ENCODE measurements around the gene UFC1.

The UFC1 gene

DNA sequence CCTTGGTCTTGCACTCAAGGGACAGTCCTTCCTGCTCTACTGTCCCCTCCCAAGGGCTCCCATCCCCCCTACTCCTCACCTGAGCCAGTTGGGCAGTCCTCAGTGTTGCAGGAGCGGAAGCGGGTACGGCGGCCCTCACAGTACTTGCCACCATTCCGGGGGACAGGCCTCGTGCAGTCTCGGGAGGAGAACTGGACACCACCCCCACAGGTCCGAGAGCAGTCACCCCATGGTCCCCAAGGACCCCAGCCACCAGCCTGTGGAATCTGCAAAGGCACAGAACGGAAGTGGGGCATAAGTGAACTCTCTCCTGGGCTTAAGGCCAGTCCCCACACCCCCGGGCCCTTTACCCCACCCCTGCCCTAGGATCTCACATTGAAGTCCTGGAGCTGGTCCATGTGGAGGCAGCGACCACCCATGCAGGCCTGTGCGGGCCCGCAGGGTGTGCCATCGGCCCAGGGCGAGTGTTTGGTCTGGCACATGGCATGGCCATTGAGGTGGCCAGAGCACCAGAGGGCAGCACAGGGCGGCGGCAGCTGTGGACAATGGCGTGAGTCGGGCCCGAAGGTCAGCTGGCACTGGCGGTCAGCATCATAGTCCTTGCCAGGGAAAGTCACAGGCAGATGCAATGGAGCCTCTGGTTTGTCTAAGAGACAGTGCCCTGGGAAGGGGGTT lies 39.9 kb downstream of the UFC1 start:
- DNase-seq (ENCODE audit: low spot score) = peak; percentile 91

DNA sequence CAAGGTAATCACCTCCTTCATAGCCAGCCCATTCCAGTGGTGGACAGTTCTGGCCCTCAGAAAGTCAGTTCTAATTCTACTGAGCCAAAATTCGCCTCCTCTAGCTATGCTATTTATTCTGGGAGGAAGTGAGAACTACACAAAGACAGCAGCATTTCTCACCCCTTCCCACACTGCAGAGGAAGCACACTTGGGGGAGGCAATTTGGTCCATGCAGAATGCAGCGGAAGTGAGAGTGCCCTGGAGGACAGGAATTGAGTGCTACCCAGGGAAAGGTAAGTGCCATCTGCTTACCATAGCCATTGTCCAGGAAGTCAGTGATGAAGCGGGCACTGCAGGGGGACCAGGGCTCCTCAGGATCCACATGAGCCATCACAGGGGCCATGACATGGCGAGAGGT lies 41.4 kb downstream of the UFC1 start:
- DNase-seq (ENCODE audit: low spot score) = no peak

DNA sequence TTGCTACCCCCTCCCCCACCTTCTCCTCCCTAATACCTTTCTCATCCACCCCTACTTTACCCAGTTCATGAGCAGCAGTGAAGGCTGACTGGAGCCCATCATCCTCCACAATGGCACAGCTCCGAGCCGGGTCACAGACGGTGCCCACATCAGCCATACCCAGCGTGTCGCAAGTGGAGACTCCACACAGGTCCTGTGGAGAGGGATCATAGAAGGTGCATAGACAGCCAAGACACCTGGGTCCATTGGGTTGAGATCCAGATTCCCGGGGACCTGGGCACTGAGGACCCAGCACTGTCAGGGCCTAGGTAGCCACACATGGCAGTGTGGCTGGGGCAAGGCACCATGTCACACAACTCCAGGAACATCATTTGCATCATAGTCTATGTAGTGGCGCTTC lies 42.3 kb downstream of the UFC1 start:
- DNase-seq (ENCODE audit: low spot score) = no peak

DNA sequence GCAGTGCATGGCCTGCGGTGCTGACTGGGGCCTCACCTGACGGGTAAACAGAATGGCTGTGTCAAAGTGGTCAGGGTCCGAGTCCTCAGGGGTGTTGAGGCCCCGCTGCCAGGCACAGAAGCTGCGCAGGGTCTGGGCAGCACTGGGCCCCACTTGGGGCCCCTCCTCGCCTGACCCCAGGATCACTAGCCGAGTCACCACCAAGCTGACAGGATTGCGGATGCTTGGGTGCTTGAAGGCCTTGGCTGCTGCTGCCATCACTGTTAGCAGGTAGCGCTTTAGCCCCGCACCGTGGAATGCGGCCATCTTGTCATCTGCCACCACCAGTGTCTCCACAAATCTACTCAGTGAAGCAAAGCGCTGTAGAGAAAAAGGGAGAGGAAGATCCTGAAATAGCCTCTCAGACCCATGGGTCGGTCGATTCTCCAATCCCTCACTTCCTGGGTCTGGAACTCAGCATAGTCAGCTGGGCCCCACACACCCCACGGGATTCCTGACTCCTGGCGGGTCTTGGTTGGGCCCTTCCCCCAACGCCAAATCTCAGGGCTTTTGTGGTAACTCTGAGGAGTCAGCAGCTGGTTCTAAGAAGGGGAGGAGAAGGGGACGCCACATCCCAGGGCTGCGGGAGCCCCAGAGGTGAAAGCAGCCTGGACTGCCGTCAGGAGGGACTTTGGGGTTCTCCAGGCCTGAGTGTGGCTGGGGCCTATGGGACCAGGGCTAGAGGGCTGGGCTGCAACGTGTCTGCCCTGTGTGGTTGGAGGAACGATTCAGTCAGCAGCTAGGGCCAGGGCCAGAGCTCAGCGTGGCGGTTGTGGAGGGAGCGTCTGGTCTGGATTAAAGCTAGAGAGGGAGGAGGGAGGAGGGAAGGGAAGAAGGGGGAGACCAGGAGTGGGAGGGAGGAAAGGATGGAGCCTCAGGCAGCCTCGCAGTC lies 43.0 kb downstream of the UFC1 start:
- no peak for DNase-seq (ENCODE audit: low spot score)

DNA sequence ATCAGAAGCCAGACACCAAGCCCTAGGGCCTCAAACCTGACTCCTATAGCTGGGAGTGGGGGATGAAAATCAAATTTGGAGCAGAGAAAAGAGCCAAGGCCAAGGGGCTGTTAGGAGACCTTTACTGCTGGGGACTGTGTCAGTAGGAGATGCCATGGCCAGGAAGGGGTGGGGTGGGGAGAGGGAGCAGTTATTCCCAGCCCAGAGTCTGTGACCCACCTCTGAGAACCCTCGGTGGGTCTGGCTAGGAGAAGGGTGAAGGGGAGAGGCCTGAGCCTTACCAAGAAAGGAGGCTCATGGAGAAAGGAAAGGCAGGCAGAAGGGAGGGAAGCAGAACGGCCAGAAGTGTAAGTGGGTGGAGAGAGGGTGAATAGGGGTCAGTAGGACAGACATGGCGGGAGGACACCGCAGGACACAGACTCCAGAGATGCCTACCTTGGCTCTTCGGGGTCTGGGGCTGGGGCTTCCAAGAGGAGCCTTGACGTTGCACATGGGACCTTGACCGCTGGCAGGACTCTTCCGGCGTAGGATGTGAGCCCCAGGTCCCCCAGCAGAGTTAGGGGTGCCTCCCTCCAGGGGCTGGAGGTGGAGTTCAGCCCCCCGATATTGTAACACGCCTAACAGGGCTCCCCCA lies 43.9 kb downstream of the UFC1 start:
- no peak for DNase-seq (ENCODE audit: low spot score)

DNA sequence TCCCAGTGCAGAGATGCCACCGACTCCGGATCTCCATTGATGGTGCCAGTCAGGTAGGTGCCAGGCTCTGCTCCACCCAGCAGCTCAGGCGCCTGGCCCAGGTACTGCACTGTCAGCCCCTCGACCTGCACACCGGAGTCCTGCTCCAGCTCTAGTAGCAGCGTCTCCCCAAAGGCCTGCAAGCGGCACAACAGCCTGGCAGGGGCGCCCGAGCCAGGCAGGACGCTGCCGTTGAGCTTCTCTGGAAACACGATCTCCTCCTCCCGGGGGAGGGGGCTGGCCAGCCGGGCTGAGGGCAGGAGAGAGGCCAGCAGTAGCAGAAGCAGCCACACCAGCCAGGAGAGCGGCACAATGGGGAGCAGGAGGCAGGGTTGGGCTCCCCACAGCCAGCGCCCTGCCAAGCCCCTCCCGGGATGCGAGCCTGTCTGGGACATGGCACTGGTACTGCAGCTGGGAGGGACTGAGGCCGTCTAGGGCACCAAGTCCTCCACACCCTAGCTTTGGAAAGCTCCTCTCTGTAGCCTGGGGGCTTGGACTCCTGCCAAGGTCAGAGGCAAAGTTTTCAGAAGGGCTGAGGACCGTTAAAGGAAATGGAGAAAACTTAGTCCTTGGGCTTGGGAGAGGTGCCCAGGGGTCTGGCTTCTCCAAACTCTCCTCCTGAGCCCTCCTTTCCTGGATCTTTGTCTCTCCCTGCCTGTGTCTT lies 44.6 kb downstream of the UFC1 start:
- DNase-seq (ENCODE audit: low spot score) = no peak

DNA sequence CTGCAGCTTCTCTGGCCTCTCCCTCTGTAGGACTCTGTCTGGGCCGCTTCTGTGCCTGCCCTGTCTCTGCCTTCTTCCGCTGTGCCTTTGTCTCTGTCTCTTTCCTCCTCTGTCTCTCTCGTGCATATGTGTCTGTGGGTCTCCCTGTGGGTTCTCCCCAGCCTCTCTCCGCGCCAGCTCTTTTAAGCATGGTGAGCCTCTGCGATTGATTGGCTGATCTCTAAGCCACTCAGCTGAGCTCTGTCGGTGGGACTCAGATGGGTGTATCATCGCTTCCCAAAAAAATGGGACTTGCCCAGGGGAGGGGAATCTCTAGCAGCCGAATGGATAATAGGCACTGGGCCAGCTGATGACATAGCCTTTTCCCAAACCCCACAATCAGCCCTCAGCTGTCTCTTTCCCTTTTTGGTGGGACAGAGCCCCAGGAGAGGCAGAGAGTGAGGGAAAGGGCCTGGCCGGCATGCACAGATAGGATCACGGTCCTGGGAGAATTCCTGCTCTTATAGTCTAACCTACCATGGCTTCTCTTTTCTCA lies 45.2 kb downstream of the UFC1 start, which contains the start of gene ADAMTS4:
Gene ADAMTS4 (minus strand): TSS at position 158 of the 535 bp plus-strand sequence. CDS start 427 bp downstream, outside the sequence.
- peak; percentile 96 for DNase-seq (ENCODE audit: low spot score)

DNA sequence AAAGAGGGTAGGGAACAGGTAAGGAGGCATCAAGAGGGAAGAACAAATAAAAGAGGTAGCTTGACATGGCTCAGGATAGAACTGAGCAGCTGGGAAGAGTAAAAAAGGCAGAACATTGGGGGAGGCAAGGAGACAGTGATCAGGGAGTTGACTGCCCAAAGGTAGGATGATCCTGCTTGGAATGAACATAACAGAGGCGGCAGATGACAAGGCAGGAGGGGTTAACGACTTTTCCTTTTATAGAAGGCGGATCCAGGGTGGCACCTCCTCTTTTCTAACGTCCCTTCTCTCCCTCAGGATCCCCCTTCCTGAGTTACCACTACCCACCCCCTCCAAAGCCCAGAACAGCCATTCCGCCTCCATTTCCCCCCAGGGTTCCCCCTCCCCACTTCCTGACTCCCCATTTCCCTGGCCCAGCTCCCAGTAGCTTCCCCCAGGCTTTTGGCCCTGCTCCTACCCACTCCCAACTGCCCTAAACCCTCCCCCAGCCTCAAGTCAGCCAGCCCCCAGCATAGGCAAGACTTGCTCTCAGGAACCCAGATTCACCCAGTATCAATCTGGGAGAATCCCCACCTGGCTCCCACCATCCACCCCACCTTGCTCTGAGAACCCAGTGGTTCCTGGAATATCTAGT lies 45.8 kb downstream of the UFC1 start:
- DNase-seq (ENCODE audit: low spot score) = no peak

DNA sequence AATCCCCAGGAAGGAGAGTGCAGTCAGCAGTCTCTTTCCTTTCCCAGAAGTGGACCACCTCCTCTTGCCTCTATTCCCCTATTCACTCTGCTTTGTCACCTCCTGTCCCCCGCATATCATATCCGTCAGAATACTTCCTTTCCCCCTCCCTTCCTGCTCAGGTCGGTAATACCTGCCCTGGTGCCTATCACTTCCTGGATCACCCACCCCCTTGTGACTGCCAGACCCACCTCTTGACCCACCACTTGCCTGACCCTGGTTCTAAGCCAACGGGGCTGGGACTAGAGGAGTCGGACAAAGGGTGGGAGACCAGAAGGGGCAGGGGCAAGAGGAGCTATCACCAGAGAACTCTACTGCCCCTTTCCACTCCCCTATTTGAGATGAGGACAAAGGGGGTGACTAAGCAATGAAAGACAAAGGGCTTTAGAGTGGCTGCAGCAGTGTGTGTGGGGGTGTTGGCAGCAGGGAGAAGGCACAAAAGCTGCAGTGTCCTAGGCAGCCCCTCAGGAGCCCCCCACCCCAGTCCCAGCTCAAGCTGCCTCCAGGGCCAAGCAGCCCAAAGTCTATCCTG lies 46.7 kb downstream of the UFC1 start:
- peak; percentile 96 for DNase-seq (ENCODE audit: low spot score)

DNA sequence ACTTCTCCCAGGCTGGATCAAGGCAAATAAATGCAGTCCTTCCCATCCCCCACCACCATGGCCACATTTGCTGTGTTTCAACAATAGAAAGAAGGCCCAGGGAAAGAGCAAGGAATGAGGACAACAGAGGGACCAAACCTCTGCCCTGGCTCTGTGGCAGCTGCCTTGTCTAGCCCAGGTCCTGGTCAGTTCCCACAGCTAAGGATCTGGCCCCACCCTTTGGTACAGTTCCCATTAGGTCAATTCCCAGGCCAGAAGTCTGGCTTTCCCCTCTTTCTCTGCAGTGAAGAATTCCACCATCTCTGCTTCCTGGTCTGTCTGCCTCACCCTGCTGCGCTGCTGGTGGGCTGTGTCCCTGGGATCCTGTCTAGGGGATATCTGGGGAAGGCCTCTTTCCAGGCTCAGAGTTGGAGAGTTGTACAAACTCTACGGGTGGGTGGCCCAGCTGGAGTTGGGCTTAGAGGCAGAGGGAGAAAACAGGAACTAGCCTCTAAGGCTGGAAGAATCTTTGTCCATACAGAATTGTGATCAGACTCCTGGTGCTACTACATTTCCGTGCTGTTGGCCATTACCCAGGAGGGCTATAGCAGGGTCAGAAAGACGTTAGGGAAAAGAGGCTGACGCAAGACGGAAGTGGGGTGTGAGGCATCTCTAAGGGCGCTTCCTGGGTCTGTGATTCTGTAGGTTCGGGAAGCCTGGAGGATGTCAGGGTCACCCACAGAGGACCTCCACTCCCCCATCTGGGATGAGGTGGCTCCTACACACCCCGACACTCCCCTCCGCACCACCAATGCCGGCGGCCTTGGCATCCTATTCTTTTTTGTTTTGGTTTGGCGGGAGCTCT lies 47.4 kb downstream of the UFC1 start:
- DNase-seq (ENCODE audit: low spot score) = peak; percentile 74

DNA sequence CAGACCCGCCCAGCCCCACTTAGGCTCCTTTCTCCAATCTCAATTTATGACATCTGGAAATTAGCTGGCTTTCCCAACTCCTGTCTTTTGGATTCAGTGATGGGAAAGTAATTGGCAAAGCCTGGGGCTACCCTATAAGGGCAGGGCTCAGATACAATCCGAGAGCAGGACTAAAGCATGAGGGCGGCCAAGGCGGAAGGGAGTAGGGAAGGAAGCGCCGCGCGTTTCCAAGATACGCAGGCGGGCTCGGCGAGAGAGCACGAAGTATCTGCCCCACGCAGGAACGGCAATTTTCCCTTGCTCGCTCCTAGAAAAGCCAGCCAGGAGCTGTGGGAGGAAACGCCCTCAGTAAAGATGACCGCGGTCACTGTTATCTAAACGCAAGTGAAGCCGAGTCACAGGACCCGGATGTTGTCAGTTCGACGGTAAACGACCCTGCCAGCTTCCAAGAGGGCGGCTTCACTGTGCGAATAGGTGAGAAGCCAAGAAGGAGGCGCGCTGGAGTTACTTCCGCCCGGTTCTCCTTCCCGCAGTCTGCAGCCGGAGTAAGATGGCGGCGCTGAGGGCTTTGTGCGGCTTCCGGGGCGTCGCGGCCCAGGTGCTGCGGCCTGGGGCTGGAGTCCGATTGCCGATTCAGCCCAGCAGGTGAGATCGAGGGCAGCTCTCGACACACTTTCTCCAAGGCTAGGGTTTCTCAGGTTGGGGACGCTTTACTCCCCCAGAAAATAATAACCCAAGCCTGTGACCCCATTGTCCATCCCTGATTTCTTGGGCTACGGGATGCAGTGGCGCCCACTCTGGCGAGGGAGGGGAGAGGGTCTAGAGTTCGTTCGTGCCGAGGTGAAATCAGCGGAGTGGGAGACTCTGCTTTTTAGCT lies 48.3 kb downstream of the UFC1 start, which contains the start of gene NDUFS2:
Gene NDUFS2 (plus strand): TSS at position 532 of the 877 bp plus-strand sequence. CDS start 19 bp downstream, at position 551.
- peak; percentile 99 for DNase-seq (ENCODE audit: low spot score)

DNA sequence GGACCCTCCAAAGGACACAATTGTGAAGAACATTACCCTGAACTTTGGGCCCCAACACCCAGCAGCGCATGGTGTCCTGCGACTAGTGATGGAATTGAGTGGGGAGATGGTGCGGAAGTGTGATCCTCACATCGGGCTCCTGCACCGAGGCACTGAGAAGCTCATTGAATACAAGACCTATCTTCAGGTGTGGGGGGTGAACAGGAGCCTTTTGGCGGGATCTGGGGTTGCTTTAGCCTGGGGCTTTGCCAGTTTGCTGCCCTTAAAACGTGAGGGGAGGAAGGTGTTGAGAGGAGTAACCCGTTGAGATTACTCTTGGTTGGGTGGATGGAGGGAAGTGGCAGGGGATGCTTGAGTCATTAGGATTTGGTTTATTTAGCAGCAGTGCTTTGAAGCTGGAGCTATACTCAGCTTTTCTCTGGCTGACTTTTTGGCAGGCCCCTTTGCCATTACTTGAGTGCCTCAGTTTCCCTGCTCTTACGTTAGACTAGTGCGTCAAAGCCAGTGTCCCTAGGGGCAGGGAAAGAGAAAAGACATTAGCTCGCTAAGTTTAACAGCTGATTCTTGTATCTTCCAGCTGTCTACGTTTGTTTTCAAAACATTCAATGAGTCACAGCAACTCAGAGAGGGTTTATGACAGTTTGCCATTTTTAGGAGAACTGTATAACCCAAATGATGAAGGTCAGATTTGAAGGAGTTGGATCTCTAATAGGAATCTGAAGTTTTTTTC lies 52.8 kb downstream of the UFC1 start:
- DNase-seq (ENCODE audit: low spot score) = no peak

DNA sequence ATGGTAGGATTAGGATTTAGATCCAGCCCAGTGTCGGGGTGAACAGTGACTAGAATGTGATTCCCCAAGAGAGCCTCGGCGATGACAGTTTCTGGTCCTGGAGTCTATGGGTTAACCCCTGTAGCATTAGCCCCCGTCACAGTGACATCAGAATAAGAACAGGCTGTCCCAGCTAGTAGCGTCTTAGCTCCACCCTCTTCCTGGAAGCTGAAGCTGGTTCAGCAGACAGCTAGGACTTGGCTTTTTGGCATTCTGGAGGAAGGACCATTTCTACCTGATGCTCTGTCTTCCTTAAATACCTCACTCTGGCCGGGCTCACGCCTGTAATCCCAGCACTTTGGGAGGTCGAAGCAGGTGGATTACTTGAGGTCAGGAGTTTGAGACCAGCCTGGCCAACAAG lies 53.4 kb downstream of the UFC1 start:
- DNase-seq (ENCODE audit: low spot score) = no peak
